ENCODE data around the gene COPZ1. TPM values are rescaled to one million over a fixed set of nuclear protein-coding genes. Genes with fewer than 3 reads are reported as not detected.
"Not testable (repeated sequence)": the region's sequence is repeated elsewhere in the genome, so short reads cannot be mapped to it uniquely, and the experiment has no call there.

The COPZ1 gene
- total RNA-seq, 1 donor from 2014 or later, result 60.3 TPM

DNA sequence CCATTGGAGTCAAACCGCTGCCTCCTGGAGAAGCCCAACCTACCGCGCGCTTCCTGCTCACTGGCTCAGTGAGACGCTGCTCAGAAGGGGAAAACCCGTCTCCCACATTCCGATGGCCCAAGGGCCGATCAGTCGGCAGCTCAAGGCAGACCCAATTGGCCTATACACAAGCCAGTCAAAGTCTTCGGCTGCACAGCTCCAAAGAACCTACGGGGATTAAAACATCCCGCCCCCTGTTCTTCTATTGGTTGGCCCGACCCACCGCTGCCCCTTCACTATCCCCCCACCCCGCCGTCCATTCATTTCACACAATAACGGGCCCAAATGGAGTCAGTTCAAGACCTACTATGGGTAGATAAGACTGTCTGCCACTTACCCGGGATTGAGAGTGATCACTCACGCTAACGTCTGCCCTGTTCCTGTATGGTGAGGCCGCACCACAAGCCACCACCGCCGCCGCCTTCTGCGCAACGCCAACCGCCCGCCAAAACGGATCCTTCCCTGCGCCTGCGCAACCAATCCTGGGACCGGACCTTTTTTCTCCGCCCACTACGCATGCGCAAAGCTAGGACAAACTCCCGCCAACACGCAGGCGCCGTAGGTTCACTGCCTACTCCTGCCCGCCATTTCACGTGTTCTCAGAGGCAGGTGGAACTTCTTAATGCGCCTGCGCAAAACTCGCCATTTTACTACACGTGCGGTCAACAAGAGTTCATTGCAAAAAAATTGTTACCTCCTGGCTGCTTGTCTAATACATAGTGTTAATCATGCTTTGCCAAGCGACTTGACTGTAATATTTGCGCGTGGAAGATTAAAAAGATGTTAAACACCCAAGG lies 45.1 kb upstream of the COPZ1 start, which contains the start of gene CBX5:
CBX5 (minus strand) TSS at position 491 of the 836 bp plus-strand sequence. CDS start 22,472 bp downstream, outside the sequence.
- intact Hi-C loops (cut with DNase I), result loop anchor here (1.0 to 5.0 kb wide), 6 partner anchors 21 to 553 kb away; partner anchors contain the start of genes CALCOCO1 and COPZ1
- peak within 1 kb of the TSS; percentile 68 to 77 for H3K4me3 ChIP-seq
- peak; percentile 97 to 99 for DNase-seq (ENCODE audit: low spot score in 2 of 2)
- H3K27me3 ChIP-seq, result no peaks in the 10 kb centered on the region
- H3K36me3 ChIP-seq, result peaks cover 23 to 30% of the 10 kb centered on the region in 2 donors
- peaks cover 7 to 44% of the 10 kb centered on the region in 2 donors for H3K4me1 ChIP-seq
- H3K9me3 ChIP-seq, result no peaks in the 10 kb centered on the region
- TF ChIP-seq, protein P1, sequence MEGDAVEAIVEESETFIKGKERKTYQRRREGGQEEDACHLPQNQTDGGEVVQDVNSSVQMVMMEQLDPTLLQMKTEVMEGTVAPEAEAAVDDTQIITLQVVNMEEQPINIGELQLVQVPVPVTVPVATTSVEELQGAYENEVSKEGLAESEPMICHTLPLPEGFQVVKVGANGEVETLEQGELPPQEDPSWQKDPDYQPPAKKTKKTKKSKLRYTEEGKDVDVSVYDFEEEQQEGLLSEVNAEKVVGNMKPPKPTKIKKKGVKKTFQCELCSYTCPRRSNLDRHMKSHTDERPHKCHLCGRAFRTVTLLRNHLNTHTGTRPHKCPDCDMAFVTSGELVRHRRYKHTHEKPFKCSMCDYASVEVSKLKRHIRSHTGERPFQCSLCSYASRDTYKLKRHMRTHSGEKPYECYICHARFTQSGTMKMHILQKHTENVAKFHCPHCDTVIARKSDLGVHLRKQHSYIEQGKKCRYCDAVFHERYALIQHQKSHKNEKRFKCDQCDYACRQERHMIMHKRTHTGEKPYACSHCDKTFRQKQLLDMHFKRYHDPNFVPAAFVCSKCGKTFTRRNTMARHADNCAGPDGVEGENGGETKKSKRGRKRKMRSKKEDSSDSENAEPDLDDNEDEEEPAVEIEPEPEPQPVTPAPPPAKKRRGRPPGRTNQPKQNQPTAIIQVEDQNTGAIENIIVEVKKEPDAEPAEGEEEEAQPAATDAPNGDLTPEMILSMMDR (IDR thresholded peaks at IDR 0.05), result no peak
- H3K27ac ChIP-seq, result peak within 1 kb of the TSS; percentile 88 to 94

- TF ChIP-seq, protein P1 (IDR thresholded peaks at IDR 0.05), result no peak
- peaks cover 7 to 49% of the 10 kb centered on the region in 2 donors for H3K4me1 ChIP-seq
- intact Hi-C loops (cut with DNase I), result loop anchor here (1.0 to 5.0 kb wide), 5 partner anchors 21 to 554 kb away; partner anchors contain the start of genes CALCOCO1 and COPZ1
These were observed 44.3 kb upstream of the COPZ1 start, which contains the start of gene HNRNPA1 for GRCh38 chr12:54280468-54281260. Gene HNRNPA1, plus strand, starts transcription at chr12:54280726. Its CDS starts 82 bp downstream, at chr12:54280808.

GRCh38 chr12:54281261-54281638 lies 43.7 kb upstream of the COPZ1 start:
- not testable (repeated sequence) for H3K27me3 ChIP-seq; DNase-seq (ENCODE audit: low spot score in 2 of 2); H3K9me3 ChIP-seq
- Histone ChIP-seq H3K27ac (peak overlapping the region; percentile 88 to 94), H3K36me3 (peaks cover 33 to 43% of the 10 kb centered on the region in 2 donors), H3K4me3 (peak overlapping the region; percentile 68 to 77), H3K4me1 (peaks cover 7 to 52% of the 10 kb centered on the region in 2 donors)
- intact Hi-C loops (cut with DNase I), result loop anchor here (1.0 to 5.0 kb wide), 3 partner anchors 78 to 554 kb away; partner anchors contain the start of gene CALCOCO1

More at GRCh38 chr12:54280468-54281260, 44.3 kb upstream of the COPZ1 start, which contains the start of gene HNRNPA1:
- H3K4me3 ChIP-seq, result peak within 1 kb of the TSS; percentile 68 to 77
- H3K36me3 ChIP-seq, result peaks cover 27 to 38% of the 10 kb centered on the region in 2 donors
- peak; percentile 97 to 99 for DNase-seq (ENCODE audit: low spot score in 2 of 2)
- H3K27me3 ChIP-seq, result no peaks in the 10 kb centered on the region
- peak within 1 kb of the TSS; percentile 88 to 94 for H3K27ac ChIP-seq
- H3K9me3 ChIP-seq, result no peaks in the 10 kb centered on the region

- peaks cover 35 to 48% of the 10 kb centered on the region in 2 donors for H3K36me3 ChIP-seq
- not testable (repeated sequence) for DNase-seq (ENCODE audit: low spot score in 2 of 2); H3K9me3 ChIP-seq; H3K27me3 ChIP-seq
- H3K4me1 ChIP-seq, result peaks cover 7 to 52% of the 10 kb centered on the region in 2 donors
- H3K27ac ChIP-seq, result peak overlapping the region; percentile 88 to 94
- peak overlapping the region; percentile 68 to 77 for H3K4me3 ChIP-seq
- intact Hi-C loops (cut with DNase I), result loop anchor here (1.0 to 5.0 kb wide), 3 partner anchors 78 to 555 kb away; partner anchors contain the start of gene CALCOCO1
These were observed 43.2 kb upstream of the COPZ1 start for GRCh38 chr12:54281694-54282093.

DNA sequence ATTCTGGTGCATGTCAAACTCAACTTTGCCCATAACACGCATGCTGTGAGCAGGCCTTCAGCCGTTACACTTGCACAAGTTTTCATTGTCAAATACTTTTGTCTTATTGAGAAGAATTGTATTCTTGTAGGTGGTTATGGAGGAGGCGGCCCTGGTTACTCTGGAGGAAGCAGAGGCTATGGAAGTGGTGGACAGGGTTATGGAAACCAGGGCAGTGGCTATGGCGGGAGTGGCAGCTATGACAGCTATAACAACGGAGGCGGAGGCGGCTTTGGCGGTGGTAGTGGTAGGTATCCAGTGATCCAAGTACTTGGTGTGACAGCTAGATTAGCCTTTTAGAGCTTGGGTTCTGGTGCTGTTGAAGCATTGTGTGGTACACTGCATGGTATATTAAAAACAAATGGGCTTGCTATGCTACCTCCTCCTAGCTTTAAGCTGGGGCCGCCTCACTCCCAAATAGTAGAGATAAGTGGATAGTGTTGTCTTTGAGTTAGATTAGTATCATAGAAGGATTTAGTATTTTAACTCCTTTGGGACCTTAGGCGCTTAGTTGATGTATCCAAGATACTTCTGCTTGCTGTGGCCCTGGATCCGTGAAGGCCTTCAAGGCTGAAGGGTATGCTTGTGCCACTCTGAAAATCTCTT lies 41.9 kb upstream of the COPZ1 start:
- no peaks in the 10 kb centered on the region for H3K9me3 ChIP-seq
- H3K4me1 ChIP-seq, result peaks cover 7 to 43% of the 10 kb centered on the region in 2 donors
- H3K4me3 ChIP-seq, result peak overlapping the region; percentile 8 to 77
- intact Hi-C loops (cut with DNase I), result loop anchor here (5.0 kb wide), 1 partner anchor 266 kb away; no protein-coding TSS in a partner anchor
- TF ChIP-seq, protein P1 (IDR thresholded peaks at IDR 0.05), result no peak
- H3K36me3 ChIP-seq, result peaks cover 44 to 62% of the 10 kb centered on the region in 2 donors
- H3K27me3 ChIP-seq, result no peaks in the 10 kb centered on the region
- no peak overlapping the region for H3K27ac ChIP-seq
- DNase-seq (ENCODE audit: low spot score in 2 of 2), result no peak

GRCh38 chr12:54284070-54284780 lies 40.7 kb upstream of the COPZ1 start:
- DNase-seq (ENCODE audit: low spot score in 2 of 2); H3K9me3 ChIP-seq; H3K27me3 ChIP-seq; H3K27ac ChIP-seq: not testable (repeated sequence)
- Histone ChIP-seq H3K36me3 (peaks cover 44 to 73% of the 10 kb centered on the region in 2 donors), H3K4me3 (peak overlapping the region in 1 of 2 donors; percentile 77), H3K4me1 (peaks cover 5 to 38% of the 10 kb centered on the region in 2 donors)
- intact Hi-C loops (cut with DNase I), result loop anchor here (5.0 kb wide), 1 partner anchor 267 kb away; no protein-coding TSS in a partner anchor

Measured in ascending aorta (tissue), 2 donors.